GM10266 (cell line): Measurements from ENCODE around the gene AIPL1.

Experiments used
- DNase-seq: peaks from one replicate; pipeline ENCODE4 v3.0.0; 2012; ENCODE audit errors: extremely low spot score
- TF ChIP-seq, protein P1 (sequence below): IDR thresholded peaks from 2 replicates; pipeline ENCODE4 v1.5.1; 2012; ENCODE audit warnings: mild to moderate bottlenecking, low read depth; ENCODE audit not compliant: control insufficient read depth, insufficient read depth; ENCODE audit errors: missing control alignments

Gene AIPL1

GRCh38 chr17:6402258-6402657 is 32.7 kb downstream of the AIPL1 start:
- TF ChIP-seq, protein P1, sequence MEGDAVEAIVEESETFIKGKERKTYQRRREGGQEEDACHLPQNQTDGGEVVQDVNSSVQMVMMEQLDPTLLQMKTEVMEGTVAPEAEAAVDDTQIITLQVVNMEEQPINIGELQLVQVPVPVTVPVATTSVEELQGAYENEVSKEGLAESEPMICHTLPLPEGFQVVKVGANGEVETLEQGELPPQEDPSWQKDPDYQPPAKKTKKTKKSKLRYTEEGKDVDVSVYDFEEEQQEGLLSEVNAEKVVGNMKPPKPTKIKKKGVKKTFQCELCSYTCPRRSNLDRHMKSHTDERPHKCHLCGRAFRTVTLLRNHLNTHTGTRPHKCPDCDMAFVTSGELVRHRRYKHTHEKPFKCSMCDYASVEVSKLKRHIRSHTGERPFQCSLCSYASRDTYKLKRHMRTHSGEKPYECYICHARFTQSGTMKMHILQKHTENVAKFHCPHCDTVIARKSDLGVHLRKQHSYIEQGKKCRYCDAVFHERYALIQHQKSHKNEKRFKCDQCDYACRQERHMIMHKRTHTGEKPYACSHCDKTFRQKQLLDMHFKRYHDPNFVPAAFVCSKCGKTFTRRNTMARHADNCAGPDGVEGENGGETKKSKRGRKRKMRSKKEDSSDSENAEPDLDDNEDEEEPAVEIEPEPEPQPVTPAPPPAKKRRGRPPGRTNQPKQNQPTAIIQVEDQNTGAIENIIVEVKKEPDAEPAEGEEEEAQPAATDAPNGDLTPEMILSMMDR, result no peak
- DNase-seq, result no peak

GRCh38 chr17:6398955-6399354 is 36.0 kb downstream of the AIPL1 start:
- TF ChIP-seq, protein P1, result no peak
- DNase-seq, result no peak

GRCh38 chr17:6394055-6394606 is 40.8 kb downstream of the AIPL1 start:
- TF ChIP-seq, protein P1, result no peak
- no peak for DNase-seq

GRCh38 chr17:6393351-6393952 is 41.5 kb downstream of the AIPL1 start:
- DNase-seq, result no peak
- TF ChIP-seq, protein P1, result no peak

- TF ChIP-seq, protein P1, result no peak
- DNase-seq, result no peak
Measured at GRCh38 chr17:6392609-6393350, 42.1 kb downstream of the AIPL1 start.

DNA sequence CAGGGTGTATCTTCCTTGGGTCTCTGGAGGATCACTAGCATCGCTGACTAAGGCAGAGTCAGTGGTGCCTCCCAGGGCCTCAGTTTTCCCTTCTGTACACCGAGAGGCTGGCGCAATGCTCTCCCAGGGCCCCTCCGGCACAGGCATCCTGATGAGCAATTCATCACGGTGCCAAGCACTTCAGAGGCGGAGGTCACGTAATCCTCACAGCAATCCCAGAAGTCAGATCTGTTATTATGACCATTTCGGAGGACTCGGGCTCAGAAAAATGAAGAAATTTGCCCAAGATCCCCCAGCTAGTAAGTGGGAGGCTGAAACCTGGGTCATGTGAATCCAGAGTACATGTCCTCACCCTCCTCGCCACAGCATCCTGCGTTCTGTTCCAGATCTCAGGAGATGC is 46.5 kb downstream of the AIPL1 start:
- TF ChIP-seq, protein P1, result no peak
- no peak for DNase-seq

DNA sequence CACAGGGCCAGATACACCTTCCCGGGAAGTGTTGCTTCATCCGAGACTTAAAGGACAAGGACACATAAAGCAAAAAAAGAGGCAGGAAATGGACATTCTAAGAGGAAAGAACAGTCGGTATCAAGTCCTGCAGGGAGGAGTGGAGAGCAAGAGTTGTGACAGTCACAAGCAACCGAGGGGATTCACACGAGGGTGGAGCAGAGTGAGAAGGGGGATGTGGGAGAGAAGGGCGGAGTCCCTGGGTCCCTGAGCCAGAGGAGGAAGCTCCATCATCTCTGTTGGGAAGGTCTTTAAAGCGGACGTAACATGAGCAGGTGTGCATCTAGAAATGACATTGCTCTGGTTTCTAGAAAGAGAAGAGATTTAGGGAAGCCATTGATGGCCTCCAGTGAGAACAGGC is 47.1 kb downstream of the AIPL1 start:
- TF ChIP-seq, protein P1, result no peak

More for the DNA sequence above, 47.1 kb downstream of the AIPL1 start:
- DNase-seq, result no peak
